ENCODE results near the gene ELANE.

Gene ELANE

GRCh38 chr19:867855-868457, 15.9 kb downstream of the ELANE start:
- Histone ChIP-seq H3K9me3 (ENCODE audit: insufficient read depth, low read length, severe bottlenecking) (no peaks in the 10 kb centered on the region), H2AFZ (ENCODE audit: low read depth, low read length) (no peak overlapping the region), H3K36me3 (ENCODE audit: insufficient read depth, low read length) (peaks cover 43% of the 10 kb centered on the region), H3K79me2 (ENCODE audit: insufficient read depth, low read length) (no peaks in the 10 kb centered on the region), H3K4me1 (ENCODE audit: insufficient read depth, low read length) (peaks cover 3% of the 10 kb centered on the region), H3K4me3 (ENCODE audit: low read depth in 1 of 2, low read length in 2 of 2) (no peak overlapping the region), H3K4me2 (ENCODE audit: insufficient read depth, low read length) (no peak overlapping the region), H3K27ac (ENCODE audit: low read length) (no peak overlapping the region), H3K27me3 (ENCODE audit: insufficient read depth, low read length, poor library complexity) (no peaks in the 10 kb centered on the region), H3K9ac (ENCODE audit: low read depth, low read length) (no peak overlapping the region), H4K20me1 (ENCODE audit: insufficient read depth, low read length) (peaks cover 9% of the 10 kb centered on the region; the same call in 1 of the 2 replicates)
- DNase-seq, result no peak
- ATAC-seq (ENCODE audit: insufficient read depth, low read depth), result no peak
- no peak for TF ChIP-seq CTCF (IDR thresholded peaks at IDR 0.05; ENCODE audit: borderline replicate concordance, extremely low read depth, low read length, poor library complexity, severe bottlenecking)
- no peak for TF ChIP-seq EZH2 (IDR thresholded peaks at IDR 0.05; ENCODE audit: borderline replicate concordance, low read depth, low read length, severe bottlenecking)

- H3K4me2 ChIP-seq (ENCODE audit: insufficient read depth, low read length), result no peak overlapping the region
- ATAC-seq (ENCODE audit: insufficient read depth, low read depth), result no peak
- no peak overlapping the region for H2AFZ ChIP-seq (ENCODE audit: low read depth, low read length)
- peaks cover 48% of the 10 kb centered on the region for H3K36me3 ChIP-seq (ENCODE audit: insufficient read depth, low read length)
- peak; percentile 14 for DNase-seq
- no peak overlapping the region for H3K9ac ChIP-seq (ENCODE audit: low read depth, low read length)
- H3K79me2 ChIP-seq (ENCODE audit: insufficient read depth, low read length), result no peaks in the 10 kb centered on the region
- no peak for TF ChIP-seq CTCF (IDR thresholded peaks at IDR 0.05; ENCODE audit: borderline replicate concordance, extremely low read depth, low read length, poor library complexity, severe bottlenecking)
- no peak for TF ChIP-seq EZH2 (IDR thresholded peaks at IDR 0.05; ENCODE audit: borderline replicate concordance, low read depth, low read length, severe bottlenecking)
- H3K27me3 ChIP-seq (ENCODE audit: insufficient read depth, low read length, poor library complexity), result no peaks in the 10 kb centered on the region
- peaks cover 3% of the 10 kb centered on the region for H3K4me1 ChIP-seq (ENCODE audit: insufficient read depth, low read length)
- H3K4me3 ChIP-seq (ENCODE audit: low read depth in 1 of 2, low read length in 2 of 2), result no peak overlapping the region
- no peak overlapping the region for H3K27ac ChIP-seq (ENCODE audit: low read length)
- peaks cover 9% of the 10 kb centered on the region; the same call in 1 of the 2 replicates for H4K20me1 ChIP-seq (ENCODE audit: insufficient read depth, low read length)
- no peaks in the 10 kb centered on the region for H3K9me3 ChIP-seq (ENCODE audit: insufficient read depth, low read length, severe bottlenecking)
Observed at GRCh38 chr19:868458-869244, 16.5 kb downstream of the ELANE start.

- DNase-seq (no peak), ATAC-seq (ENCODE audit: insufficient read depth, low read depth) (no peak)
- no peaks in the 10 kb centered on the region for H3K9me3 ChIP-seq (ENCODE audit: insufficient read depth, low read length, severe bottlenecking)
- H3K4me1 ChIP-seq (ENCODE audit: insufficient read depth, low read length), result no peaks in the 10 kb centered on the region
- H2AFZ ChIP-seq (ENCODE audit: low read depth, low read length), result no peak overlapping the region
- H3K27me3 ChIP-seq (ENCODE audit: insufficient read depth, low read length, poor library complexity), result no peaks in the 10 kb centered on the region
- H3K27ac ChIP-seq (ENCODE audit: low read length), result no peak overlapping the region
- TF ChIP-seq CTCF (IDR thresholded peaks at IDR 0.05; ENCODE audit: borderline replicate concordance, extremely low read depth, low read length, poor library complexity, severe bottlenecking) (no peak), EZH2 (IDR thresholded peaks at IDR 0.05; ENCODE audit: borderline replicate concordance, low read depth, low read length, severe bottlenecking) (no peak)
- no peak overlapping the region for H3K4me3 ChIP-seq (ENCODE audit: low read depth in 1 of 2, low read length in 2 of 2)
- H3K36me3 ChIP-seq (ENCODE audit: insufficient read depth, low read length), result peaks cover 54% of the 10 kb centered on the region
- H3K4me2 ChIP-seq (ENCODE audit: insufficient read depth, low read length), result no peak overlapping the region
- no peaks in the 10 kb centered on the region for H3K79me2 ChIP-seq (ENCODE audit: insufficient read depth, low read length)
- no peak overlapping the region for H3K9ac ChIP-seq (ENCODE audit: low read depth, low read length)
- H4K20me1 ChIP-seq (ENCODE audit: insufficient read depth, low read length), result peaks cover 5% of the 10 kb centered on the region; the same call in 1 of the 2 replicates
Observed at GRCh38 chr19:869245-870177, 17.4 kb downstream of the ELANE start.
